GM12873 (cell line): ENCODE results near the gene DOK5.

ENCODE experiments used
- TF ChIP-seq, protein P1 (sequence below): IDR thresholded peaks from 2 replicates; pipeline ENCODE4 v1.5.1; 2012; ENCODE audit warnings: low read depth, mild to moderate bottlenecking, moderate library complexity, low read length, control low read depth; ENCODE audit not compliant: insufficient read depth; ENCODE audit errors: missing control alignments

Gene DOK5

DNA sequence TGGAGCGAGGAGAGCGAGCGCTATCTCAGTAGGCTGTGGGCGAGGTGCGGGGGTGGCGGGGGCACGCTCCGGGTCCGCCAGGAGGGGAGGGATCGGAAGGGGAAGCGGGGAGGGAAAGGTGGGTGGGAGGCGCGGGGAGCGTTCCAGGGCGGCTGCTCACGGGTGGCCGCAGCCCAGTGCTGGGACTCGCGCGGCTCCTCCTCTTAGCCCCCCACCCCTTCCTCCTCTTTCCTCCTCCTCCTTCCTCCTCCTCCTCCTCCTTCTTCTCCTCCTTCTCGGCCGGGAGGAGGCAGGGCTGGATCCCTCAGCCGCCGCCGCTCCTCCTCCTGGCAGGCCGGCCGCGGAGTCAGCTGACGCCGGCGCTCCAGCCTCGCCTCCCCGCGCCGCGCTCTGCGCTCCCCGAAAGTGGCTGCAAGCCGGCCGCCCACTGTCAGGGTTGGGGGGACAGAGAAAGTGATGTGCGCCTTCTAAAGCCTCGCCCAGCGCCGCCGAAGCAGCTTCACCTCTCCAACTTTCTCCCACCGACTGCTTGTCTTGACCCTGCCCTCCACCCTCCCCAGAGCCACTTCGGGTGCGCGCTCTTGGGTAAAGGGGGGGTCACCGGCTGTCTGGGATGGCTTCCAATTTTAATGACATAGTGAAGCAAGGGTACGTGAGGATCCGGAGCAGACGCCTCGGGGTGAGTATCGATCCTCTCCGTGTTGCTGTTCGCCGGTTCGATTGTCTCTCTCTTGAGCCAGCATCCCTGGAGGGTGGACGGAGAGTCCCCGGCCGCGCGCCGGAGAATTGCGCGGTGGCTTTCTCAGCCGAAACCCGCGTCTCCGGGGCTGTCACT is at the start of gene DOK5:
DOK5 (plus strand) TSS at position 260 of the 835 bp plus-strand sequence; CDS start at position 614, 354 bp downstream.
- TF ChIP-seq, protein P1, sequence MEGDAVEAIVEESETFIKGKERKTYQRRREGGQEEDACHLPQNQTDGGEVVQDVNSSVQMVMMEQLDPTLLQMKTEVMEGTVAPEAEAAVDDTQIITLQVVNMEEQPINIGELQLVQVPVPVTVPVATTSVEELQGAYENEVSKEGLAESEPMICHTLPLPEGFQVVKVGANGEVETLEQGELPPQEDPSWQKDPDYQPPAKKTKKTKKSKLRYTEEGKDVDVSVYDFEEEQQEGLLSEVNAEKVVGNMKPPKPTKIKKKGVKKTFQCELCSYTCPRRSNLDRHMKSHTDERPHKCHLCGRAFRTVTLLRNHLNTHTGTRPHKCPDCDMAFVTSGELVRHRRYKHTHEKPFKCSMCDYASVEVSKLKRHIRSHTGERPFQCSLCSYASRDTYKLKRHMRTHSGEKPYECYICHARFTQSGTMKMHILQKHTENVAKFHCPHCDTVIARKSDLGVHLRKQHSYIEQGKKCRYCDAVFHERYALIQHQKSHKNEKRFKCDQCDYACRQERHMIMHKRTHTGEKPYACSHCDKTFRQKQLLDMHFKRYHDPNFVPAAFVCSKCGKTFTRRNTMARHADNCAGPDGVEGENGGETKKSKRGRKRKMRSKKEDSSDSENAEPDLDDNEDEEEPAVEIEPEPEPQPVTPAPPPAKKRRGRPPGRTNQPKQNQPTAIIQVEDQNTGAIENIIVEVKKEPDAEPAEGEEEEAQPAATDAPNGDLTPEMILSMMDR: no peak

DNA sequence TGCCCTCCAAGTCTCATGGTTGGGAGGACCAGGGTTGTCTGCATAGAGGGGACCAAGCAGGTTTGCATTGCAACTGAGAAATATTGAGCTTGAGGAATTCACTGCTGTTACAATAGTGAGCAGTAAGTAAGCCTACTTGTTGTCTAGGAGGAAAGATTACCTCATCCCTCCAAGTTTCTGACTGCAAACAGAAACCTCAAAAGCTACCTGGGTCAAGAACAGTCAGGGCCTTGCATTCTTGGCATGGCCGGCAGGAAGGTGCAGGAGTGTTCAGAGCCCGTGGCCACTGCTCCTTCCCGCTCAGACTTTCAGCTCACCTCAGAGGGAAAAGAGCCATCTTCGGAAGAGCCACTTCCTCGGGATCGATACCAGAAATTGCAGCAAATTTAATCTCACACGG is 46.0 kb upstream of the DOK5 start:
- TF ChIP-seq, protein P1: no peak

DNA sequence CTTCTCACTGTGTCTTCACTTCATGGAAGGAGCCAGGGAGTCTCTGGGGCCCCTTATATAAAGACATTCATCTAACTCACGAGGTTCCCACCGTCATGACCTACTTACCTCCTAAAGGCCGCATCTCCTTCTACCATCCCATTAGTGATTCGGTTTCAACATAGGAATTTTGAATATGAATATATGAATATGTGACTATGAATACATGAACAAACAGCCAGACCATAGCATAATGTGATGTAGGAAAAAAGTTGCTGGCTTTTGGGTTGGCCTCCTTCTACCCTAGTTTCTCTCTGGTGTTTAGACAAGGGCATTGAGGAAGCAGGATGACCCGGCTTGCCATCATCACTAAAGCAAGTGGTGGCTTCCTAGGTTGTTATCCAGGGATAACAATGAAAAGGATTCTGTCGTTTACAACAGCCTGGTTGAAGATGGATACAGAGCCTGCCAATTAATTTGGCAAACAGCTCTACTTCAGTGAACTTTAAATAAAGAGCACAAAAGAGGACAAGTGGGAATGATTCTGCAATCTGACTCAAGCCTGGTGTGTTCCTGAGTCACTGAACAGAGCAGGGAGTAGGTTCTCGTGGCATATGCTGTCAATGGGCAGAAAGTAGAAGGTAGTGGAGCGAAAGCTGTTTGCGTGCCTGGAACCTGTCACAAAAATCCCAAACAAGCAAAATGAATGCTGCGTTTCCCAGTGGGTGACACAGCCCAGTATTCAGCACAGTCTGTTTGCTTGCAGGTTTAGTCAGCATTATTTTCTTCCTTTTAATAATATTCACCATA is 44.0 kb upstream of the DOK5 start:
- TF ChIP-seq, protein P1: no peak

DNA sequence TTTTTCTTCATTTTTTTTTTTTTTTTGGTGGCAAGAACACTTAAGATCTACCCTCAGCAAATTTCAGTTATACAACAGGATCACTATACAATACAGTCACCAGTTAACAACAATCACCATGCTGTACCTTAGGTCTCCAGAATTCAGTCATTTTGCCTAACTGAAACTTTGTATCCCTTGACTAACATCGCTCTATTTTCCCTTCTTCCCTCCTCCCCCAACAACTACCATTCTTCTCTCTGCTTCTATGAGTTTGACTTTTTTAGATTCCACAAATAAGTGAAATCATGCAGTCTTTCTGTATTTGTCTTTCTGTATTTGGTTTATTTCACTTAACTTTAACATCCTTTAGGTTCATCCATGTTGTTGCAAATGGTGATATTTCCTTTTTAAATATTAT is 42.4 kb upstream of the DOK5 start:
- TF ChIP-seq, protein P1: no peak

DNA sequence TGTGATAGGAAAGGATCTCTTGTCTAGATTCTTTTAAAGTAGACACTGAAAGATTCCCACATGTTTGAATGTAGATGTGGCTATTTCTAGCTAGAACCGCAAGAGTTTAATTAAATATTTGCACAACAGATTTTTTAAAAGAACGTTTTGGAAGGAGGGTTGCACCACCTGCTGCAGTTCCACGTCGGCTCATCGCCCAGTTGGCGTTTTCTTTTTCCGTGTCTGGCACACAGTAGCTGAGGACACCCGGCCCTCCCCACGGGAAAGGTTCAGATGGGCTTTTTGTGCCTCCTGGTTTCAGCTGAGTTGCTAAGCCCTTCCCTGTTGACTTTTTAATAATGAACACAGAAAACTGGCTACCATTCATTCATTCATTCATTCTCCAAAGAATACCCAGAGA is 41.8 kb upstream of the DOK5 start:
- TF ChIP-seq, protein P1: no peak

DNA sequence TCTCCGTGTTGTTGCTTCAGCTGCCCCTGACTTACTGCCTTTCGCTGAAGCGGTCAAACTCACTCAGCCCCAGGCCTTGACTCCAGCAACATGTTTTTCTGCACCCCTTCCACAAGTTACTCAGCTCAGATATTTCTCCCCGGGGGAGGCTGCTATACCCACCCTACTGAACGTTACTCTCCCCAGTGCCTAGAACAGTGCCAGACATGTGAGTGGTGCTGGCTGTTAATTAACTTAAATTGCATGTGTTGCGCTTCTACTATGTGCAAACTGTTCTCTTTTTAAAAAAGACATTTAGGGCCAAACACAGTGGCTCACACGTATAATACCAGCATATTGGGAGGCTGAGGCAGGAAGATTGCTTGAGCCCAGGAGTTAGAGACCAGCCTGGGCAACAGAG is 41.2 kb upstream of the DOK5 start:
- TF ChIP-seq, protein P1: no peak

DNA sequence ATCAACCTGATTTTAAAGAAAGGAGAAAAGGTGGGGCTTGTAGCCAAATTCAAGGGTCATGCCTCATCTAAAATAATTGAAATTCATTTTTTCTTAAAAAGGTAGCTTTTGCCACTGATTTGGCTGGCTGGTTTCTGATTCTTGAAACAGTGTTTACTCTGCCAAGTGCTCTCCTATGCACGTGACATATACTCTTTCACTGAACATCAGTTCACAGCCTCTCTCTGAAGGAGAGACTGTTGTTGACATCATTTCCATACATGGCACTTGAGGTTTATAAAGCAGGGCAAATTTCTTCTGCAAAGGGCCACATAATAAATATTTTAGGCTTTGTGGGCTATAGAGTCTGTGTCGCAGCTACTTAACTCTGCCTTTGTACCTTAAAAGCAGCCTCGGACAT is 40.4 kb upstream of the DOK5 start:
- TF ChIP-seq, protein P1: no peak
